KMS-11 (cell line): ENCODE data around the gene MXI1.

Source experiments
- H2AFZ ChIP-seq: fragments of 200-600 bp; sonication (generic); 2 replicates; pipeline ENCODE4 v1.6.1; 2016; ENCODE audit warnings: antibody characterized with exemption, mixed run types, low read depth
- H3K27ac ChIP-seq: fragments of 200-600 bp; sonication (generic); 2 replicates; pipeline ENCODE4 v1.6.1; 2016; ENCODE audit warnings: mild to moderate bottlenecking, mixed run types
- H3K27me3 ChIP-seq: fragments of 200-600 bp; sonication (generic); 2 replicates; pipeline ENCODE4 v1.6.1; 2017; ENCODE audit warnings: mild to moderate bottlenecking, low read depth, mixed run types, moderate library complexity; ENCODE audit not compliant: insufficient read depth
- H3K36me3 ChIP-seq: fragments of 200-600 bp; sonication (generic); 2 replicates; pipeline ENCODE4 v1.6.1; 2017; ENCODE audit warnings: mild to moderate bottlenecking, mixed run types; ENCODE audit not compliant: insufficient read depth
- H3K4me1 ChIP-seq: fragments of 200-600 bp; sonication (generic); 2 replicates; pipeline ENCODE4 v1.6.1; 2016; ENCODE audit warnings: mild to moderate bottlenecking, low read depth, mixed run types; ENCODE audit not compliant: poor library complexity, severe bottlenecking
- H3K4me2 ChIP-seq: fragments of 200-600 bp; sonication (generic); 2 replicates; pipeline ENCODE4 v1.7.0; 2016; ENCODE audit warnings: mild to moderate bottlenecking, mixed run types
- H3K4me3 ChIP-seq: fragments of 200-600 bp; sonication (generic); IDR thresholded peaks from 2 replicates; pipeline ENCODE4 v1.6.1; 2017; ENCODE audit warnings: low read depth, low read length, mixed read lengths; ENCODE audit not compliant: insufficient read depth
- H3K79me2 ChIP-seq: fragments of 200-600 bp; sonication (generic); 2 replicates; pipeline ENCODE4 v1.6.1; 2016; ENCODE audit warnings: low read depth, mixed run types; ENCODE audit not compliant: insufficient read depth
- H3K9ac ChIP-seq: fragments of 200-600 bp; sonication (generic); 2 replicates; pipeline ENCODE4 v1.6.1; 2016; ENCODE audit warnings: mild to moderate bottlenecking, mixed run types
- H4K20me1 ChIP-seq: fragments of 200-600 bp; sonication (generic); 2 replicates; pipeline ENCODE4 v1.6.1; 2016; ENCODE audit warnings: mild to moderate bottlenecking, mixed run types; ENCODE audit not compliant: insufficient read depth
- CTCF ChIP-seq: fragments of 200-600 bp; sonication (generic); conservative IDR thresholded peaks from 2 replicates; pipeline ENCODE4 v1.6.1; 2017; ENCODE audit warnings: low read depth, mild to moderate bottlenecking, antibody characterized with exemption, low read length, moderate library complexity, mixed read lengths

MXI1 gene

GRCh38 chr10:110203500-110204455 lies 3.6 kb upstream of the MXI1 start:
- Histone ChIP-seq H4K20me1 (no peaks in the 10 kb centered on the region), H3K36me3 (no peaks in the 10 kb centered on the region), H3K4me1 (peaks cover 37% of the 10 kb centered on the region), H3K9ac (no peak overlapping the region), H2AFZ (no peak overlapping the region), H3K79me2 (peaks cover 9% of the 10 kb centered on the region; the same call in 1 of the 2 replicates), H3K4me2 (no peak overlapping the region), H3K27ac (no peak overlapping the region), H3K4me3 (no peak overlapping the region), H3K27me3 (no peaks in the 10 kb centered on the region)
- no peak for TF ChIP-seq CTCF

- no peak overlapping the region for H3K27ac ChIP-seq
- no peak overlapping the region for H3K4me3 ChIP-seq
- no peak overlapping the region for H3K9ac ChIP-seq
- no peaks in the 10 kb centered on the region for H4K20me1 ChIP-seq
- peaks cover 17% of the 10 kb centered on the region; the same call in 1 of the 2 replicates for H3K79me2 ChIP-seq
- H3K27me3 ChIP-seq, result no peaks in the 10 kb centered on the region
- no peak for TF ChIP-seq CTCF
- no peak overlapping the region for H2AFZ ChIP-seq
- no peak overlapping the region for H3K4me2 ChIP-seq
- no peaks in the 10 kb centered on the region for H3K36me3 ChIP-seq
- peaks cover 30% of the 10 kb centered on the region for H3K4me1 ChIP-seq
Observed at GRCh38 chr10:110205051-110205675, 2.2 kb upstream of the MXI1 start.

GRCh38 chr10:110207805-110208613 lies 604 bp downstream of the MXI1 start:
- no peaks in the 10 kb centered on the region for H3K27me3 ChIP-seq
- no peaks in the 10 kb centered on the region for H3K36me3 ChIP-seq
- H3K4me3 ChIP-seq, result no peak overlapping the region
- peaks cover 41% of the 10 kb centered on the region for H3K79me2 ChIP-seq
- peak overlapping the region; percentile 66 for H3K4me2 ChIP-seq
- H3K9ac ChIP-seq, result peak overlapping the region; percentile 100
- H4K20me1 ChIP-seq, result no peaks in the 10 kb centered on the region
- peaks cover 26% of the 10 kb centered on the region for H3K4me1 ChIP-seq
- peak overlapping the region; percentile 23; the same call in 1 of the 2 replicates for H2AFZ ChIP-seq
- H3K27ac ChIP-seq, result peak overlapping the region; percentile 99
- TF ChIP-seq CTCF, result no peak
